Prostate gland (tissue), 2 donors: ENCODE data around the gene NAA60.

Experiments used
- POLR2A ChIP-seq: fragments of 450-650 bp; IDR thresholded peaks from one replicate; pipeline ENCODE4 v1.6.1; 2016; ENCODE audit warnings: antibody characterized with exemption, mild to moderate bottlenecking
- TF ChIP-seq, protein P1 (sequence below), 4 experiments: fragments of 200-600 bp in 2 of 4; fragments of 450-650 bp in 2 of 4; sonication (generic) in 2 of 4; IDR thresholded peaks; 1 replicate in 3 of 4; 2 replicates in 1 of 4; pipeline ENCODE4 v1.5.1; 2016 to 2019; ENCODE audit warnings: antibody characterized with exemption in 4 of 4, mild to moderate bottlenecking in 2 of 4, moderate library complexity in 2 of 4

DNA sequence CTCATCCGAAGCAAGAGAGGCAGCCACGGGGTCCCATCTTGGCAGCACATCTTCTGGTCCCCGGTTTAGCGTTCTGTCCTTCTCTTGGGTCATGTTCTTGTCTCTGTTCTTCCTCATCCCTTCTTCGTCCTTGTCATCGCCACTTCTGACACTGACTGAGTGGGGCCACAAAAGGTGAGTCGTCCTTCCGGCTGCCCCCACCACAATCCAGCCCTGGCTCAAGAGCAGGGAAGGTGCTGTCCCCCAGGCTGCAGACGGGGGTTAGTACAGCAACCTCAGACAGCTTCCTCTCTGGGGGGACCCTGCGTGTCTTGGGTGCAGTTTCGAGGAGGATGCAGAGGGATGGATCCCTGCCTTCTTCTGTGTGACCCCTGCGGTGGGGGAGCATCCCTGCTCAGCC lies 21.8 kb downstream of the NAA60 start:
- TF ChIP-seq, protein P1, sequence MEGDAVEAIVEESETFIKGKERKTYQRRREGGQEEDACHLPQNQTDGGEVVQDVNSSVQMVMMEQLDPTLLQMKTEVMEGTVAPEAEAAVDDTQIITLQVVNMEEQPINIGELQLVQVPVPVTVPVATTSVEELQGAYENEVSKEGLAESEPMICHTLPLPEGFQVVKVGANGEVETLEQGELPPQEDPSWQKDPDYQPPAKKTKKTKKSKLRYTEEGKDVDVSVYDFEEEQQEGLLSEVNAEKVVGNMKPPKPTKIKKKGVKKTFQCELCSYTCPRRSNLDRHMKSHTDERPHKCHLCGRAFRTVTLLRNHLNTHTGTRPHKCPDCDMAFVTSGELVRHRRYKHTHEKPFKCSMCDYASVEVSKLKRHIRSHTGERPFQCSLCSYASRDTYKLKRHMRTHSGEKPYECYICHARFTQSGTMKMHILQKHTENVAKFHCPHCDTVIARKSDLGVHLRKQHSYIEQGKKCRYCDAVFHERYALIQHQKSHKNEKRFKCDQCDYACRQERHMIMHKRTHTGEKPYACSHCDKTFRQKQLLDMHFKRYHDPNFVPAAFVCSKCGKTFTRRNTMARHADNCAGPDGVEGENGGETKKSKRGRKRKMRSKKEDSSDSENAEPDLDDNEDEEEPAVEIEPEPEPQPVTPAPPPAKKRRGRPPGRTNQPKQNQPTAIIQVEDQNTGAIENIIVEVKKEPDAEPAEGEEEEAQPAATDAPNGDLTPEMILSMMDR (IDR thresholded peaks at IDR 0.05): no peak
- TF ChIP-seq POLR2A: no peak
